Upper lobe of left lung (tissue), 4 donors: Measurements from ENCODE around the gene ANKRD13D.

Source experiments
- EP300 ChIP-seq, 4 donors: sonication (generic); formaldehyde crosslinking; IDR thresholded peaks; one replicate each; pipeline ENCODE4 v1.5.1; 2017; ENCODE audit warnings: antibody characterized with exemption in 4 of 4, control low read depth in 2 of 4
- POLR2AphosphoS5 ChIP-seq, 2 donors: sonication (generic); formaldehyde crosslinking; IDR thresholded peaks; one replicate each; pipeline ENCODE4 v1.5.1; 2017; ENCODE audit warnings: antibody characterized with exemption in 2 of 2
- TF ChIP-seq, protein P1 (sequence below), 6 experiments: fragments of 450-650 bp in 4 of 6; fragments of 200-600 bp in 2 of 6; sonication (generic) in 2 of 6; IDR thresholded peaks; one replicate each; pipeline ENCODE4 v1.5.1; 2016 to 2019; ENCODE audit warnings: antibody characterized with exemption in 6 of 6

DNA sequence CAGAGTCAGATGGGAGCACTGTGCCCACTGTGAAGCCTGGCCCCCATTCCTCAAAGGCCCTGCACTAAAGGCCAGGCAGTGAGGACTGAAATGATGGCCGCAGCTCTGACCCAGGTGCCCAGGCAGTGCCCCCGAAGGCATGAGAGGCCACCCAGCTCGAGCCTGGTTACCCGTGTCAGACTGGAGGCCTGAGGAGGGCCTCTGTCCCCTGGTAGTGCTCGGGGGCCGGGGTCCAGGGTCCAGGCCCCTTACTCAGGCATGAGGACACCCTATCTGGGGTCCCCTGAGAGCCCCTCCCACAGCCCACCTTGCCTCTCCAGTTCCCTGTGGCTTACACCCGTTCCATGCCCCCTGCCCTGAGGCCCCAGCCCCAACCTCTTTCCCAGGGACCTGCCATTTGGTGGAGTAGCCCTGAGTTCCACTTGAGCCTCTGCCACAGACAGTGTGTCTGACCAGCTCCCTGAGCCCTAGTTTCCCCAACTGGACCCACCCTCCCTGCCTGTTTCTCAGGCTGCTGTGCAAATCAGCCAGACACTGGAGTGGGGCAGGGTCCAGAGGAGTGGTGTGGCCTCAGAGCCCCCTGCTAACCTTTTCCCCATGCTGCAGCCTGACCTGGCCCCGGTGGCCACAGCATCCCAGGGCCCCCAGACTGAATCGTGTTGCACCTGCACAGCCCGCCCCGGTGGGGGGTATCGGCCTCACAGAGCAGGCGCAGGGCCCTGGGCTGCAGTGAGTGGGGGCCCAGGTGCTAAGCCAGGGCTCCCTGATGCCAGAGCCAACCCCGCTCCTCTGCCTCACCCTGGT, 10.8 kb upstream of the ANKRD13D start:
- TF ChIP-seq, protein P1, sequence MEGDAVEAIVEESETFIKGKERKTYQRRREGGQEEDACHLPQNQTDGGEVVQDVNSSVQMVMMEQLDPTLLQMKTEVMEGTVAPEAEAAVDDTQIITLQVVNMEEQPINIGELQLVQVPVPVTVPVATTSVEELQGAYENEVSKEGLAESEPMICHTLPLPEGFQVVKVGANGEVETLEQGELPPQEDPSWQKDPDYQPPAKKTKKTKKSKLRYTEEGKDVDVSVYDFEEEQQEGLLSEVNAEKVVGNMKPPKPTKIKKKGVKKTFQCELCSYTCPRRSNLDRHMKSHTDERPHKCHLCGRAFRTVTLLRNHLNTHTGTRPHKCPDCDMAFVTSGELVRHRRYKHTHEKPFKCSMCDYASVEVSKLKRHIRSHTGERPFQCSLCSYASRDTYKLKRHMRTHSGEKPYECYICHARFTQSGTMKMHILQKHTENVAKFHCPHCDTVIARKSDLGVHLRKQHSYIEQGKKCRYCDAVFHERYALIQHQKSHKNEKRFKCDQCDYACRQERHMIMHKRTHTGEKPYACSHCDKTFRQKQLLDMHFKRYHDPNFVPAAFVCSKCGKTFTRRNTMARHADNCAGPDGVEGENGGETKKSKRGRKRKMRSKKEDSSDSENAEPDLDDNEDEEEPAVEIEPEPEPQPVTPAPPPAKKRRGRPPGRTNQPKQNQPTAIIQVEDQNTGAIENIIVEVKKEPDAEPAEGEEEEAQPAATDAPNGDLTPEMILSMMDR (IDR thresholded peaks at IDR 0.05) = no peak
- TF ChIP-seq EP300 (IDR thresholded peaks at IDR 0.05) = no peak
- TF ChIP-seq POLR2AphosphoS5 (IDR thresholded peaks at IDR 0.05) = no peak
